Ascending aorta (tissue), 2 donors: ENCODE results near the gene CTNNA2. TPM values are rescaled to one million over a fixed set of nuclear protein-coding genes. Genes with fewer than 3 reads are reported as not detected.

Experiments
- DNase-seq, 2 donors: peaks; one replicate each; pipeline ENCODE4 v3.0.0-alpha.2; 2019; ENCODE audit warnings: low spot score in 2 of 2
- H3K27ac ChIP-seq, 2 donors: fragments of 200-600 bp; sonication (generic); one replicate each; pipeline ENCODE4 v1.5.1; 2016 to 2017; ENCODE audit warnings: mild to moderate bottlenecking in 1 of 2
- H3K27me3 ChIP-seq: fragments of 200-600 bp; sonication (generic); one replicate; pipeline ENCODE4 v1.5.1; 2017
- H3K36me3 ChIP-seq, 2 donors: fragments of 200-600 bp; sonication (generic); one replicate each; pipeline ENCODE4 v1.5.1; 2016
- H3K4me1 ChIP-seq, 2 donors: fragments of 200-600 bp; sonication (generic); one replicate each; pipeline ENCODE4 v1.5.1; 2016 to 2017; ENCODE audit warnings: mild to moderate bottlenecking in 1 of 2
- H3K4me3 ChIP-seq, 2 donors: fragments of 200-600 bp; sonication (generic); one replicate each; pipeline ENCODE4 v1.5.1; 2016 to 2017; ENCODE audit warnings: mild to moderate bottlenecking in 1 of 2
- H3K9me3 ChIP-seq, 2 donors: fragments of 200-600 bp; sonication (generic); one replicate each; pipeline ENCODE4 v1.5.1; 2016
- CTCF ChIP-seq, 3 experiments: fragments of 200-600 bp in 2 of 3; fragments of 450-650 bp in 1 of 3; sonication (generic) in 2 of 3; IDR thresholded peaks; one replicate each; pipeline ENCODE4 v1.5.1; 2016 to 2019; ENCODE audit warnings: antibody characterized with exemption in 3 of 3, mild to moderate bottlenecking in 1 of 3, moderate library complexity in 1 of 3
- intact Hi-C: fragments of 100-400 bp; cut with DNase I; formaldehyde crosslinking; loops from one replicate; pipeline ENCODE4 v1.15.1; 2023
- total RNA-seq: library from RNA; depleted of rRNA; stranded (reverse); fragments of >200 nt; gene quantifications from one replicate; pipeline ENCODE4 v1.1.0, GENCODE V29; 2016

Gene CTNNA2
- total RNA-seq, 1 donor from 2014 or later: not detected

GRCh38 chr2:80238692-80239469 lies 726.0 kb downstream of the CTNNA2 start:
- intact Hi-C loops: no loop called here
- H3K4me3 ChIP-seq: no peak overlapping the region
- no peak for DNase-seq
- no peaks in the 10 kb centered on the region for H3K36me3 ChIP-seq
- no peaks in the 10 kb centered on the region for H3K4me1 ChIP-seq
- H3K27me3 ChIP-seq: no peaks in the 10 kb centered on the region
- no peaks in the 10 kb centered on the region for H3K9me3 ChIP-seq
- no peak for TF ChIP-seq CTCF (IDR thresholded peaks at IDR 0.05)
- no peak overlapping the region for H3K27ac ChIP-seq

- intact Hi-C loops: no loop called here
- no peaks in the 10 kb centered on the region for H3K36me3 ChIP-seq
- H3K27ac ChIP-seq: no peak overlapping the region
- DNase-seq: no peak
- H3K9me3 ChIP-seq: no peaks in the 10 kb centered on the region
- H3K4me1 ChIP-seq: no peaks in the 10 kb centered on the region
- no peak for TF ChIP-seq CTCF (IDR thresholded peaks at IDR 0.05)
- no peaks in the 10 kb centered on the region for H3K27me3 ChIP-seq
- H3K4me3 ChIP-seq: no peak overlapping the region
Measured at GRCh38 chr2:80242355-80242910, 729.6 kb downstream of the CTNNA2 start.

GRCh38 chr2:80244905-80245584 lies 732.2 kb downstream of the CTNNA2 start:
- intact Hi-C loops: no loop called here
- no peaks in the 10 kb centered on the region for H3K36me3 ChIP-seq
- H3K9me3 ChIP-seq: no peaks in the 10 kb centered on the region
- no peaks in the 10 kb centered on the region for H3K4me1 ChIP-seq
- no peak overlapping the region for H3K27ac ChIP-seq
- TF ChIP-seq CTCF (IDR thresholded peaks at IDR 0.05): no peak
- no peaks in the 10 kb centered on the region for H3K27me3 ChIP-seq
- DNase-seq: no peak
- H3K4me3 ChIP-seq: no peak overlapping the region

- intact Hi-C loops: no loop called here
Measured at GRCh38 chr2:80246534-80246933, 733.7 kb downstream of the CTNNA2 start.

GRCh38 chr2:80247339-80247738 lies 734.5 kb downstream of the CTNNA2 start:
- no peaks in the 10 kb centered on the region for H3K36me3 ChIP-seq
- no peak for TF ChIP-seq CTCF (IDR thresholded peaks at IDR 0.05)
- intact Hi-C loops: no loop called here
- H3K27ac ChIP-seq: no peak overlapping the region
- DNase-seq: no peak
- no peaks in the 10 kb centered on the region for H3K4me1 ChIP-seq
- no peaks in the 10 kb centered on the region for H3K9me3 ChIP-seq
- no peak overlapping the region for H3K4me3 ChIP-seq
- no peaks in the 10 kb centered on the region for H3K27me3 ChIP-seq

More at GRCh38 chr2:80246534-80246933, 733.7 kb downstream of the CTNNA2 start:
- Histone ChIP-seq H3K4me1 (no peaks in the 10 kb centered on the region), H3K27ac (no peak overlapping the region), H3K9me3 (no peaks in the 10 kb centered on the region), H3K27me3 (no peaks in the 10 kb centered on the region), H3K36me3 (no peaks in the 10 kb centered on the region), H3K4me3 (no peak overlapping the region)
- no peak for TF ChIP-seq CTCF (IDR thresholded peaks at IDR 0.05)
- no peak for DNase-seq
